Natural killer cell (primary cell): ENCODE results near the gene SAMD11. TPM values are rescaled to one million over a fixed set of nuclear protein-coding genes. Genes with fewer than 3 reads are reported as not detected.

Experiments
- ATAC-seq, 3 donors: fragments of 150-1000 bp in 2 of 3; fragments of 200-7000 bp in 1 of 3; cut with Tn5 transposase; 1 replicate in 1 of 3; 2 replicates in 2 of 3; pipeline ENCODE4 v1.10.0; 2021; ENCODE audit warnings: mild to moderate bottlenecking in 2 of 3, moderate library complexity in 2 of 3
- DNase-seq, 2 donors: peaks; one replicate each; pipeline versions ENCODE4 v3.0.0 to v3.0.0-alpha.2; 2013 to 2021; ENCODE audit warnings: mixed read lengths in 1 of 2
- H3K27ac ChIP-seq: one replicate; pipeline ENCODE4 v1.5.1; 2013; ENCODE audit warnings: mild to moderate bottlenecking, low read length
- H3K27me3 ChIP-seq: one replicate; pipeline ENCODE4 v1.6.1; 2013; ENCODE audit warnings: low read length; ENCODE audit not compliant: control insufficient read depth, insufficient read depth
- H3K36me3 ChIP-seq: one replicate; pipeline ENCODE4 v1.6.1; 2013; ENCODE audit warnings: low read length; ENCODE audit not compliant: control insufficient read depth, insufficient read depth
- H3K4me1 ChIP-seq: one replicate; pipeline ENCODE4 v1.6.1; 2013; ENCODE audit warnings: low read length; ENCODE audit not compliant: control insufficient read depth, insufficient read depth
- H3K4me3 ChIP-seq: one replicate; pipeline ENCODE4 v1.5.1; 2013; ENCODE audit warnings: low read length
- H3K9me3 ChIP-seq: one replicate; pipeline ENCODE4 v1.6.1; 2013; ENCODE audit warnings: low read length; ENCODE audit not compliant: control insufficient read depth, insufficient read depth
- H3K27ac Mint-ChIP-seq, 2 donors: one replicate each; pipeline ENCODE4 v1.8.0; 2022; ENCODE audit warnings: mild to moderate bottlenecking in 2 of 2, mixed read lengths in 2 of 2, moderate library complexity in 1 of 2
- H3K27me3 Mint-ChIP-seq, 2 donors: one replicate each; pipeline ENCODE4 v1.8.0; 2022; ENCODE audit warnings: low read depth in 2 of 2, mixed read lengths in 2 of 2
- H3K36me3 Mint-ChIP-seq: one replicate; pipeline ENCODE4 v1.8.0; 2022; ENCODE audit warnings: mixed read lengths
- H3K4me1 Mint-ChIP-seq, 2 donors: one replicate each; pipeline ENCODE4 v1.8.0; 2022; ENCODE audit warnings: mixed read lengths in 2 of 2
- H3K4me3 Mint-ChIP-seq: one replicate; pipeline ENCODE4 v1.8.0; 2022; ENCODE audit warnings: mild to moderate bottlenecking, moderate library complexity, mixed read lengths
- H3K9me3 Mint-ChIP-seq, 2 donors: one replicate each; pipeline ENCODE4 v1.8.0; 2022; ENCODE audit warnings: mixed read lengths in 2 of 2
- WGBS: methylation state at CpG from one replicate; pipeline ENCODE4 v1.1.7; 2013; ENCODE audit warnings: missing lambda C conversion rate; ENCODE audit not compliant: insufficient coverage; 5-methylcytosine and 5-hydroxymethylcytosine counted together
- intact Hi-C: fragments of 100-400 bp; cut with micrococcal nuclease; formaldehyde crosslinking; loops from one replicate; pipeline ENCODE4 v1.14.2; 2022
- total RNA-seq, 4 donors: library from RNA; stranded (reverse); fragments of 120-200 nt in 1 of 4; gene quantifications; one replicate each; pipeline versions ENCODE4 v1.2.3 to v1.2.4, GENCODE V29; 2013 to 2022
- TF ChIP-seq, protein P1 (sequence below): fragments of 200-600 bp; IDR thresholded peaks from one replicate; pipeline ENCODE4 v1.8.0; 2022; ENCODE audit warnings: antibody characterized with exemption

Gene SAMD11
- total RNA-seq, 3 donors from 2014 or later (not counting 1 experiment from before 2014, with no cell fraction given) = not detected

DNA sequence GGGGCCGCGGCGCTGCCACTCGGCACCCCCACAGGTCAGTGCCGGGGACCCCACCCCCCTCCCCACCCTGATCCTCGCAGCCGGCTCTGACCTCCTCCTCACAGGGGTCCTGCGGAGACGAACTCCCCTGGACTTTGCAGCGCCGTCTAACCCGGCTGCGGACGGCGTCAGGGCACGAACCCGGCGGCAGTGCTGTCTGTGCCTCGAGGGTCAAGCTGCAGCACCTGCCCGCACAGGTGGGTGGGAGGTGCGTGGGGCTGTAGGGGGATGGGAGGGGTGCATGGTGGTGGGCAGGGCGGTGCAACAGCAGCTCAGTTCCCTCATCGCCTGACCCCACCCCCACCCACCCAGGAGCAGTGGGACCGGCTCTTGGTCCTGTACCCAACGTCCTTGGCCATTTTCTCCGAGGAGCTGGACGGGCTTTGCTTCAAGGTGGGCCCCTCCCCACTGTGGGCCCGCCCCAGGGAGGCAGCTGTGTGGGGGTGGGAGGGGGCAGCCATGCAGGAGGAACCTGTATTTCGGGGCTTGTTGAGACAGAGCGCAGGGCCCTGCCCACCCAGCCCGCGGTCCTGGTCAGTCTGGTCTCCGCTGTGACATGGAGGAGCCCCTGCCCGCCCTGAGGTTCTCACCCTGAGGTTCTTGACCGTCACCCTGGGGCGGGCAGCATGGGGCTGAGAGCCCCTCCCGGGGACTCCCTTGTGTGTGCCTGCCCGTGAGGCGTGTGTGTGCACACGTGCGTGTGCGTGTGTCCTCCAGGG lies 47.4 kb downstream of the SAMD11 start:
- peaks cover 0 to 7% of the 10 kb centered on the region in 2 donors for H3K4me1 Mint-ChIP-seq
- Histone ChIP-seq H3K9me3 (no peaks in the 10 kb centered on the region), H3K4me3 (no peak overlapping the region), H3K36me3 (no peaks in the 10 kb centered on the region), H3K4me1 (peaks cover 22% of the 10 kb centered on the region), H3K27me3 (peaks cover 13% of the 10 kb centered on the region), H3K27ac (no peak overlapping the region)
- WGBS = 49% methylated on average over 39 of the region's 42 CpGs
- intact Hi-C loops = no loop called here
- ATAC-seq (no peak), DNase-seq (no peak)
- no peak overlapping the region for H3K4me3 Mint-ChIP-seq
- H3K27ac Mint-ChIP-seq = no peak overlapping the region
- TF ChIP-seq, protein P1, sequence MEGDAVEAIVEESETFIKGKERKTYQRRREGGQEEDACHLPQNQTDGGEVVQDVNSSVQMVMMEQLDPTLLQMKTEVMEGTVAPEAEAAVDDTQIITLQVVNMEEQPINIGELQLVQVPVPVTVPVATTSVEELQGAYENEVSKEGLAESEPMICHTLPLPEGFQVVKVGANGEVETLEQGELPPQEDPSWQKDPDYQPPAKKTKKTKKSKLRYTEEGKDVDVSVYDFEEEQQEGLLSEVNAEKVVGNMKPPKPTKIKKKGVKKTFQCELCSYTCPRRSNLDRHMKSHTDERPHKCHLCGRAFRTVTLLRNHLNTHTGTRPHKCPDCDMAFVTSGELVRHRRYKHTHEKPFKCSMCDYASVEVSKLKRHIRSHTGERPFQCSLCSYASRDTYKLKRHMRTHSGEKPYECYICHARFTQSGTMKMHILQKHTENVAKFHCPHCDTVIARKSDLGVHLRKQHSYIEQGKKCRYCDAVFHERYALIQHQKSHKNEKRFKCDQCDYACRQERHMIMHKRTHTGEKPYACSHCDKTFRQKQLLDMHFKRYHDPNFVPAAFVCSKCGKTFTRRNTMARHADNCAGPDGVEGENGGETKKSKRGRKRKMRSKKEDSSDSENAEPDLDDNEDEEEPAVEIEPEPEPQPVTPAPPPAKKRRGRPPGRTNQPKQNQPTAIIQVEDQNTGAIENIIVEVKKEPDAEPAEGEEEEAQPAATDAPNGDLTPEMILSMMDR = no peak
- H3K36me3 Mint-ChIP-seq = no peaks in the 10 kb centered on the region
- H3K9me3 Mint-ChIP-seq = no peaks in the 10 kb centered on the region
- peaks cover 0 to 20% of the 10 kb centered on the region in 2 donors for H3K27me3 Mint-ChIP-seq

DNA sequence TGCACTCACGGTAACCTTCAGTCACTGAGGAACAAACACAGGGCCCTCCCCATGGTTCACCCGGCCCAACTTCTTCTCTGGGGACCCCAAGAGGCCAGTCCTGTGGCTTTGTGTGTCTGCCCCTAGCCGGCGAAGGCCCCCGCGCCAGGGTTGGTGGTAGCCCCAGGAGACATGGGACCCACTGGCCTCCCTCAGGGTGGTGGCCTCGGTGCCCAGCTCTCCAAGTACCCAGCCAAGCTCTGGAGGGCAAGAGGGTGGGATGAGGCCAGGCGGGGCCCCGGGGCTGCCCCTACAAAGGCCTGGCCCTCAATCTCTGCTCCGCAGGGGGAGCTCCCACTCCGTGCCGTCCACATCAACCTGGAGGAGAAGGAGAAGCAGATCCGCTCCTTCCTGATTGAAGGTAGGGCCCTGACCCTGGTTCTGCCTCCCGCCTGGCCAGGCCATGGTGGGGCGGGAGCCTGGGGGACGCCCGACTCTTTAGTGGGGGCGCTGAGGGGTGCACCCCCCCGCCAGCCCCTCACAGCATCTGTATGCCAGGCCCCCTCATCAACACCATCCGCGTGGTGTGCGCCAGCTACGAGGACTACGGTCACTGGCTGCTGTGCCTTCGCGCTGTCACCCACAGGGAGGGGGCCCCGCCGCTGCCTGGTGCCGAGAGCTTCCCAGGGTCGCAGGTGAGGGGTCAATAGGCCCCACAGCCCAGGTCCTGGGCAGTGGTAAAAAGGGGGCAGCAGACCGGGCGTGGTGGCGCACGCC lies 48.2 kb downstream of the SAMD11 start:
- Histone ChIP-seq H3K9me3 (no peaks in the 10 kb centered on the region), H3K4me1 (peaks cover 19% of the 10 kb centered on the region), H3K4me3 (no peak overlapping the region), H3K27ac (no peak overlapping the region), H3K36me3 (no peaks in the 10 kb centered on the region), H3K27me3 (peaks cover 13% of the 10 kb centered on the region)
- DNase-seq = no peak
- intact Hi-C loops = no loop called here
- TF ChIP-seq, protein P1 = no peak
- ATAC-seq = no peak
- peaks cover 0 to 8% of the 10 kb centered on the region in 2 donors for H3K4me1 Mint-ChIP-seq
- H3K27ac Mint-ChIP-seq = no peak overlapping the region
- no peaks in the 10 kb centered on the region for H3K9me3 Mint-ChIP-seq
- 83% methylated on average over 34 of the region's 34 CpGs for WGBS
- no peak overlapping the region for H3K4me3 Mint-ChIP-seq
- peaks cover 0 to 20% of the 10 kb centered on the region in 2 donors for H3K27me3 Mint-ChIP-seq
- no peaks in the 10 kb centered on the region for H3K36me3 Mint-ChIP-seq

DNA sequence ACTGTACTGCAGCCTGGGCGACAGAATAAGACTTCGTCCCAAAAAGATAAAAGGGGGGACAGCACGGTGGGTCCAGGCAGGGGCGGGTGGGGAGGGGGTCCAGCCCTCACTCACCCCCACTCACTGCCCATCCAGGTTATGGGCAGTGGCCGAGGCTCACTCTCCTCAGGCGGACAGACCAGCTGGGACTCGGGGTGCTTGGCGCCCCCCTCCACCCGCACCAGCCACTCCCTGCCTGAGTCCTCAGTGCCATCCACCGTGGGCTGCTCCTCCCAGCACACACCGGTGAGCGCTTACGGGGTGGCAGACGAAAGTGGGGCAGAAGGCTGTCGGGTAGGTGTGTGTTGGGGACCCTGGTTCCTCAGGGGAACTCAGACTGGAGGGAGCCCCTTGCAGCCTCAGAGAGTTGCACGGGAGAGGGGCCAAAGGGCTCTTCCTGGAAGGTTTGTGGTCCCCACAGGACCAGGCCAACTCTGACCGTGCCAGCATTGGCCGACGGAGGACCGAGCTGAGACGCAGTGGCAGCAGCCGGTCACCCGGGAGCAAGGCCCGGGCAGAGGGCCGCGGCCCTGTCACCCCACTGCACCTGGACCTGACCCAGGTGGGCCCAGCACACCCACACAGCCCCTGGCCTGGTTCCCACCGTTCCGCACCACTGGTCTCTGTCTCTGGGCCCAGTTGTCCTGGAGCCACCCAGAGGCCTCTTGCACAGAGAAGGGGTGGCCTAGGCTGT lies 49.2 kb downstream of the SAMD11 start:
- no peak for DNase-seq
- WGBS = 91% methylated on average over 28 of the region's 28 CpGs
- no peak overlapping the region for H3K4me3 Mint-ChIP-seq

More for the DNA sequence above, 49.2 kb downstream of the SAMD11 start:
- H3K9me3 ChIP-seq = no peaks in the 10 kb centered on the region
- intact Hi-C loops = no loop called here
- no peak overlapping the region for H3K27ac Mint-ChIP-seq
- H3K4me1 Mint-ChIP-seq = peaks cover 0 to 8% of the 10 kb centered on the region in 2 donors
- peaks cover 0 to 20% of the 10 kb centered on the region in 2 donors for H3K27me3 Mint-ChIP-seq
- H3K4me1 ChIP-seq = peaks cover 12% of the 10 kb centered on the region
- H3K36me3 ChIP-seq = no peaks in the 10 kb centered on the region
- H3K9me3 Mint-ChIP-seq = no peaks in the 10 kb centered on the region
- H3K36me3 Mint-ChIP-seq = no peaks in the 10 kb centered on the region
- H3K4me3 ChIP-seq = no peak overlapping the region
- TF ChIP-seq, protein P1 = no peak
- peaks cover 13% of the 10 kb centered on the region for H3K27me3 ChIP-seq
- ATAC-seq = no peak
- no peak overlapping the region for H3K27ac ChIP-seq
